Panc1 (cell line): ENCODE data around the gene JPT2.

ENCODE experiments used
- POLR2AphosphoS5 ChIP-seq: IDR thresholded peaks from 2 replicates; pipeline ENCODE4 v1.6.1; 2012; ENCODE audit warnings: mild to moderate bottlenecking, low read depth, low read length, moderate library complexity
- SIN3A ChIP-seq: IDR thresholded peaks from 2 replicates; pipeline ENCODE4 v1.6.1; 2012; ENCODE audit warnings: low read depth, mild to moderate bottlenecking, low read length, moderate library complexity, borderline replicate concordance; ENCODE audit not compliant: insufficient read depth
- TF ChIP-seq, protein P1 (sequence below): fragments of 450-650 bp; IDR thresholded peaks from 2 replicates; pipeline ENCODE4 v1.5.1; 2017; ENCODE audit warnings: mild to moderate bottlenecking

DNA sequence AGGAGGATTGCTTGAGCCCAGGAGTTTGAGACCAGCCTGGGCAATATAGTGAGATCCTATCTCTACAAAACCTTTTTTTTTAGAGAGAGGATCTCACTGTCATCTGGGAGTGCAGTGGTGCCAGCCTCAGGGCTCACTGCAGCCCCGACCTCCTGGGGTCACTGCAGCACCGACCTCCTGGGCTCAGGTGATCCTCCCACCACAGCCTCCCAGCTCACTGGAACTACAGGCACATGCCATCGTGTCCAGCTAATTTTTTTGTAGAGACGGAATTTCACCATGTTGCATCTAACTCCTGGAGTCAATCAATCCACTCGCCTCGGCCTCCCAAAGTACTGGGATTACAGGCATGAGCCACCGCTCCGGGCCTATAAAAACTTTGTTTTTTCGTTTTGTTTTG lies 43.3 kb downstream of the JPT2 start:
- TF ChIP-seq, protein P1, sequence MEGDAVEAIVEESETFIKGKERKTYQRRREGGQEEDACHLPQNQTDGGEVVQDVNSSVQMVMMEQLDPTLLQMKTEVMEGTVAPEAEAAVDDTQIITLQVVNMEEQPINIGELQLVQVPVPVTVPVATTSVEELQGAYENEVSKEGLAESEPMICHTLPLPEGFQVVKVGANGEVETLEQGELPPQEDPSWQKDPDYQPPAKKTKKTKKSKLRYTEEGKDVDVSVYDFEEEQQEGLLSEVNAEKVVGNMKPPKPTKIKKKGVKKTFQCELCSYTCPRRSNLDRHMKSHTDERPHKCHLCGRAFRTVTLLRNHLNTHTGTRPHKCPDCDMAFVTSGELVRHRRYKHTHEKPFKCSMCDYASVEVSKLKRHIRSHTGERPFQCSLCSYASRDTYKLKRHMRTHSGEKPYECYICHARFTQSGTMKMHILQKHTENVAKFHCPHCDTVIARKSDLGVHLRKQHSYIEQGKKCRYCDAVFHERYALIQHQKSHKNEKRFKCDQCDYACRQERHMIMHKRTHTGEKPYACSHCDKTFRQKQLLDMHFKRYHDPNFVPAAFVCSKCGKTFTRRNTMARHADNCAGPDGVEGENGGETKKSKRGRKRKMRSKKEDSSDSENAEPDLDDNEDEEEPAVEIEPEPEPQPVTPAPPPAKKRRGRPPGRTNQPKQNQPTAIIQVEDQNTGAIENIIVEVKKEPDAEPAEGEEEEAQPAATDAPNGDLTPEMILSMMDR: no peak
- TF ChIP-seq SIN3A: no peak
- no peak for TF ChIP-seq POLR2AphosphoS5
